GM12873 (cell line): ENCODE data around the gene ZNF346.

ENCODE experiments used
- TF ChIP-seq, protein P1 (sequence below): IDR thresholded peaks from 2 replicates; pipeline ENCODE4 v1.5.1; 2012; ENCODE audit warnings: low read depth, mild to moderate bottlenecking, moderate library complexity, low read length, control low read depth; ENCODE audit not compliant: insufficient read depth; ENCODE audit errors: missing control alignments

The ZNF346 gene

DNA sequence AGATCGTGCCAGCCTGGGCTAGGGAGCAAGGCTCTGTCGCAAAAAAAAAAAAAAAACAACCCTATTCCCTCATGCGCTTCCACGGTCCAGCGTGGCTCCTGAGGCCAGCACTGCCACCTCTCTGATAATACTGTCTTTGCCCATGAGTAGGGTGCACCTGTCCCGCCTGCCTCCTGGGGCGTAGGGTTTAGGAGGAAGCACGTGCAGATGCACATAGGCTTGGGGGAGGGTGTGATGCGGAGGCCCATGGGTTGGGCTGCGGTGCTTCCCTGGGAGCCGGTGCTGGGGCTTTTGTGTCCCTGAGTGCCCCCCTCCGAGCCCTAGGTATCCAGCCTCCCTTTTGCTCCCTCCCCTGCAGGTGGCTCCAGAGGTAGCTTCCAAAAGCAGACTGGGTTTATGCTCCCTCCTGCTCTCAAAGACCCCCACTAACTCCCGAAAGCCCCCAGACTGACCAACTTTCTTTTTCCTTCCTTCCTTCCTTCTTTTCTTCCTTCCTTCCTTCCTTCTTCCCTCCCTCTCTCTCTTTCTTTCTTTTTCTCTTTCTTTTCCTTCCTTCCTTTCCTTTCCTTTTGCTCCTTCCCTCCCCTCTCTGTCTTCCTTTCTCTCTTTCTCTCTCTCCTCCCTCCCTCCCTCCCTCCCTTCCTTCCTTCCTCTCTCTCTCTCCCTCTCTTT is 77.1 kb downstream of the ZNF346 start:
- TF ChIP-seq, protein P1, sequence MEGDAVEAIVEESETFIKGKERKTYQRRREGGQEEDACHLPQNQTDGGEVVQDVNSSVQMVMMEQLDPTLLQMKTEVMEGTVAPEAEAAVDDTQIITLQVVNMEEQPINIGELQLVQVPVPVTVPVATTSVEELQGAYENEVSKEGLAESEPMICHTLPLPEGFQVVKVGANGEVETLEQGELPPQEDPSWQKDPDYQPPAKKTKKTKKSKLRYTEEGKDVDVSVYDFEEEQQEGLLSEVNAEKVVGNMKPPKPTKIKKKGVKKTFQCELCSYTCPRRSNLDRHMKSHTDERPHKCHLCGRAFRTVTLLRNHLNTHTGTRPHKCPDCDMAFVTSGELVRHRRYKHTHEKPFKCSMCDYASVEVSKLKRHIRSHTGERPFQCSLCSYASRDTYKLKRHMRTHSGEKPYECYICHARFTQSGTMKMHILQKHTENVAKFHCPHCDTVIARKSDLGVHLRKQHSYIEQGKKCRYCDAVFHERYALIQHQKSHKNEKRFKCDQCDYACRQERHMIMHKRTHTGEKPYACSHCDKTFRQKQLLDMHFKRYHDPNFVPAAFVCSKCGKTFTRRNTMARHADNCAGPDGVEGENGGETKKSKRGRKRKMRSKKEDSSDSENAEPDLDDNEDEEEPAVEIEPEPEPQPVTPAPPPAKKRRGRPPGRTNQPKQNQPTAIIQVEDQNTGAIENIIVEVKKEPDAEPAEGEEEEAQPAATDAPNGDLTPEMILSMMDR, result no peak

DNA sequence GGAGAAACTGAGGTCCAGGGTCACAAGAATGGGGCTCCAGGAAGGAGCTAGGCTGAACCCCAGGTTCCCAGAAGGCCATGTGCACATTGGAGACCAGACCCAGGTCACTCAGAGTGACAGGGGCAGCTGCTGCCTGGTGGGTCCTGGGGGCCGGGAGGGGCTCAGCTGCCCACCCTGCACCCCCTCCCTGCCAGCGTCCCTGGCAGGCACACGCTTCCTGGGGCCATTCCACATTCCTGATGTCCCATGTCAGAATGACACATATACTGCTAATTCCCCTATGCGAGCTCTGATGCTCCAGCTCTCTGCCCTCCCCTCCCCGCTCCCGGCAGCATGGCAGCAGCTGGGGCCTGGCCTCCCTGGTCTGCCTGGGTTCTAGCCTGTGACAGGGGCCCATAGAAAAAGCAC is 78.2 kb downstream of the ZNF346 start:
- TF ChIP-seq, protein P1, result no peak

DNA sequence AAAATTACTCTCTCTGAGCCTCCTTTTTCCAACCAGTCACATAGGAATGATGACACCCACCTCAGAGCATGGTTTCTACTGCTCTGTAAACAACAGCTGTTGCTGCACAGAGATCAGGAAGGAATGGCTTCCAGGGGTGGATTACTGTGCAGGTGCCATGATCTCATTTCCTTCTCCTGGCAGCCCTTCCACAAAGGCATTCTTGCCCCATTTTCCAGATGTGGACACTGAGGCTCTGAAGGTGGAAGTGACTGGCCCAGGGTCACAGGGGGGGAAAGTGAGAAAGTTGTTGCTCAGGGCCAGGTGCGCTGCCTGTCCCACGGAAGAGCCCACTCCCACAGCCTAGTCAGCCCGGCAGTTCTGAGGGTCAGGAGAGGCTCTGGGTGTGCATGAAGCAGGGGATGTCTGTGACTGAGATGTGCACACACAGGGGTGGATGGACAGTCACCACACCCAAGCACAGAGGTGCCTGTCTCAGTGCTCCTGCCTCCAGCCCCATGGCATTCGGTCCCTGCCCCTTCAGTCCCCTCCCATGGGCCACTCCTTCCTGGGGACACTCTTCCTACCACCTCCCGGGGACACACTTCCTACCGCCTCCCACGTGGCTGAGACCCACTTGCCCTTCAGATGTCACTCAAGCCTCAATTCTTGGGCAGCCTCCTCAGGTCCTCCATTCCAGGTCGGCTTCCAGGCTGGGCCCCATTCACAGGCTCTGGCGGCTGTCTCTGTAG is 81.2 kb downstream of the ZNF346 start:
- TF ChIP-seq, protein P1, result no peak

DNA sequence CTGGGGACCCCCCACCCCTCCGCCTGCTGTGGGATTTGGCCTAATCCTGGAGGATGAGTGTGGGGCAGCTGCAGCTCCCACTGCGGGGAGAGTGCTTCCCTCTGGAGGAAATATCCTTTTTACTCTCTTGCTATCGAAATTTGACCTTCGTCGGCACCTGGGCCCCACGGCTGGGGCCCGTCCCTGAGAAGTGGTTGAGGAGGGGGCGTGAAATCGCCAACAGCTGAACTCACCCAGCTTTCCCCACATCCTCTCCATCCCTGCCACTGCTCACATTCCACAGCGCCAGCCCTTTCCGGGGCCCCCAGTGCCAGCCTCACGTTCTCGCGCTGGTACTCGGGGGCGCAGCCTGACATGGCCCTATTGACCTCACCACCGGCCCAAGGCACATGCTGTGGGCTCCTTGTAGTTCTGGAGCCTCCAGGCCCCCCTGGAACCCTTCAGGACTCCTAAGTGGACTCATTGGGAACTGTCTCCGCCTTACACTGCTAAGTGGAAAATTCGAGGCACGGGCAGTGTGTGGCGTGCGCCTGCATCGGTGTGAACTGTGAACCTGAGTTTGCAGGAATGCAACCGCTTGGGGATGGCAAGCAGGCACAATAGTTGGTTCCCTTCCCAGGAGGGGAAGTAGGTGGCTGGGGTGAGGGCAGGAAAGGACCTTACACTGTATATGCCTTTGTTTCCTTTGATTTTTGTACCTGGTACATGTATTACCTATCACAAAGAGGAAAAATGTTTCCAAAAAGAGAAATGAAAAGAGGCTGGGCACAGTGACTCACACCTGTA is 83.4 kb downstream of the ZNF346 start:
- TF ChIP-seq, protein P1, result no peak

DNA sequence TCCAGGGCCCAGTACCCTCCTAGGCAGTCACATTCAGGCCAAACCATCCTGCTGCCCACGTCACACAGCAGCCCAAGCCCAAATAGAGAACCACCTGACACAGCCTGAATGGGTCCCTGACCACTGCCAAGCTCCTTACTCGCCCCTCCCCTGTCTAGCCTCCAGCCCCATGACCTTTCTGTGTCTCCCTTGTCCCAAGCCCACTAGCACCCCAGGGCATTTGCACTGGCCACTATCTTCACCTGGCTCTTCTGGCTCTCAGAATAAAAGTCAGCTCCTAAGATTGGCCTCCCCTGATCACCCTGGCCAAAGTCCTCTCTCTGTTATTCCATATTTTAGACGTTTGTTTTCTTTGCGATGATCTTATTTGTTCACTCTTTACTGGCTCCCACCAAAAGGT is 84.7 kb downstream of the ZNF346 start:
- TF ChIP-seq, protein P1, result no peak

DNA sequence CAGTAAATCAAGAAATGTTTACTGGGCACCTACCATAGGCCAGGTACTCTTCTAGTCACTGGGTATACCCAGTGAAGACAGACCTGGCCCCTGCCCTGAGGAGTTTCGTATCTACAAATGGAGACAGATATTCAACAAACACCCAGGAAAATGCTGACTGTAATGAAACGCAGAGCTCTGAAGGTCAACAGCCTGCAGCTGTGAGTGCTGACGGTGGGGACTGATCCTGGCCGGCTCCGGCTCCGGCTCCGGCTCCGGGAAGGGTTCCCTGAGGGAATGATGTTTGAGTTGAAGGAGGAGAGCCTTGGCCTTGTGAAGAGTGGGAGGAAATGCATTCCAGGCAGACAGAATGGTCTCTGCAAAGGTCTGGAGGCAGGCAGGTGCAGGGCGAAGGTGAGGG is 87.3 kb downstream of the ZNF346 start:
- TF ChIP-seq, protein P1, result no peak

DNA sequence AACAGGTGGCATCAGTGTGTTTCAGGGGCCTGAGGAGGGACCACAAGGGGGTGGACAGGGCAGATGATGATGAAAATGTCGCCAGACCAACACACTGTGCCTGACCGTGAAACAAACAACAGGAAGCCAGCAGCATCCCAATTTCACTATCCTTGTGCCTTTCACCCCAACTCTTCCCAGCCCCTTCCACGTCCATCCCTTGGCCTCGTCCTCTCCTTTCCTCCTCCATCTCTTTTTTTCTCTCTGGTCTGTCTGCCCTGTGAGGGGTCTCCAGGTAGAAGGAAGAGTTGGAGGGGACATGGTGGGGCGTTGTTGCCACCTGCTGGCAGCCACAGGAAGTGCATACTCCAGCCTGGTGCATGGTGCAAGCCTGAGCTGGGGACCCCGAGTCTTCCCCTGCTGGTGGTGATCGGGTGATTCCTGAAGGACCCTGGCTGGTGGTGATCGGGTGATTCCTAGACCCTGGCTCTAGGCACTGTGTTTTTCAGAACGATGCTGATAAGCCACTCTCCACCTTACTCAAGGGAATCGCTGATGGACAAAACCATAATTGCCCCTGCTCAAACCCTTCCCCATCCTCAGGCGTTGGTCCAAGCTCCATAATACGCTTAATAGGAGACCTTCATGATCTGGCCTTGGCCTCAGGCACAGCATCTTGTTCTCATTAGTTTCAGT is 89.4 kb downstream of the ZNF346 start:
- TF ChIP-seq, protein P1, result peak; percentile 99
